AG04449 (cell line): ENCODE results near the gene TRIO.

Experiments used
- CTCF ChIA-PET: fragments of 350-600 bp; formaldehyde crosslinking; extraction: SDS; loops from one replicate; lab custom pipeline; 2021; ENCODE audit warnings: antibody characterized with exemption; lab: Yijun Ruan, JAX
- POLR2A ChIA-PET: fragments of 400-600, 350-600 bp; formaldehyde crosslinking; extraction: SDS; loops from one replicate; lab custom pipeline; 2020; ENCODE audit warnings: antibody characterized with exemption, inconsistent platforms; lab: Yijun Ruan, JAX
- DNase-seq: peaks from one replicate; pipeline ENCODE4 v3.0.0-alpha.2; 2010; ENCODE audit warnings: low read depth, low spot score
- H3K4me3 ChIP-seq: 2 replicates; pipeline ENCODE4 v1.5.1; 2011; ENCODE audit warnings: low read depth, mild to moderate bottlenecking, control low read depth, low read length
- CTCF ChIP-seq: IDR thresholded peaks from one replicate; pipeline ENCODE4 v1.5.1; 2011; ENCODE audit warnings: mild to moderate bottlenecking, moderate library complexity, low read length, control low read depth, inconsistent platforms; ENCODE audit not compliant: insufficient read depth; ENCODE audit errors: missing control alignments

TRIO gene

GRCh38 chr5:14362491-14362890 is 219.3 kb downstream of the TRIO start:
- CTCF ChIA-PET: interaction anchor here (0.7 to 4.7 kb wide), 10 partner anchors 8 to 385 kb away, joined by 3 to 31 read pairs (median 5); no protein-coding TSS in a partner anchor
- no peak overlapping the region for H3K4me3 ChIP-seq
- no peak for TF ChIP-seq CTCF
- no peak for DNase-seq
- POLR2A ChIA-PET: no interaction called here

- ChIA-PET POLR2A (no interaction called here), CTCF (interaction anchor here (0.8 to 4.7 kb wide), 10 partner anchors 10 to 387 kb away, joined by 3 to 31 read pairs (median 4); no protein-coding TSS in a partner anchor)
- no peak for DNase-seq
- no peak overlapping the region for H3K4me3 ChIP-seq
- TF ChIP-seq CTCF: no peak
Observed at GRCh38 chr5:14364096-14364495, 221.0 kb downstream of the TRIO start.

- no peak overlapping the region for H3K4me3 ChIP-seq
- peak; percentile 45 for TF ChIP-seq CTCF
- ChIA-PET CTCF (interaction anchor here (0.7 to 4.7 kb wide), 12 partner anchors 10 to 388 kb away, joined by 3 to 31 read pairs (median 3); no protein-coding TSS in a partner anchor), POLR2A (interaction anchor here (0.7 kb wide), 1 partner anchor 11 kb away, joined by 3 read pairs; no protein-coding TSS in a partner anchor)
- DNase-seq: no peak
Observed at GRCh38 chr5:14364576-14365472, 221.7 kb downstream of the TRIO start.

- DNase-seq: no peak
- H3K4me3 ChIP-seq: no peak overlapping the region
- TF ChIP-seq CTCF: no peak
- ChIA-PET CTCF (interaction anchor here (0.7 to 7.8 kb wide), 7 partner anchors 9 to 380 kb away, joined by 3 to 38 read pairs (median 5); no protein-coding TSS in a partner anchor), POLR2A (interaction anchor here (0.5 kb wide), 1 partner anchor 283 kb away, joined by 3 read pairs; no protein-coding TSS in a partner anchor)
Observed at GRCh38 chr5:14365831-14366430, 222.8 kb downstream of the TRIO start.

- no peak for TF ChIP-seq CTCF
- H3K4me3 ChIP-seq: no peak overlapping the region
- POLR2A ChIA-PET: no interaction called here
- no peak for DNase-seq
- CTCF ChIA-PET: interaction anchor here (2.2 to 7.8 kb wide), 3 partner anchors 12 to 281 kb away, joined by 10 to 38 read pairs (median 23); no protein-coding TSS in a partner anchor
Observed at GRCh38 chr5:14366763-14367162, 223.6 kb downstream of the TRIO start.
